ENCODE results near the gene CASD1. TPM values are rescaled to one million over a fixed set of nuclear protein-coding genes. Genes with fewer than 3 reads are reported as not detected.

Gene CASD1
- polyA plus RNA-seq (2013, experiment 1 of 2; ENCODE audit: insufficient read length): 11.7 TPM
- 11.1 TPM for polyA plus RNA-seq (2013, experiment 2 of 2; ENCODE audit: insufficient read length)

- DNase-seq: no peak
These were observed at the start of gene CASD1 for GRCh38 chr7:94509264-94509886. Gene CASD1, plus strand, starts transcription at chr7:94509809. Its CDS starts 276 bp downstream, at chr7:94510085.

DNA sequence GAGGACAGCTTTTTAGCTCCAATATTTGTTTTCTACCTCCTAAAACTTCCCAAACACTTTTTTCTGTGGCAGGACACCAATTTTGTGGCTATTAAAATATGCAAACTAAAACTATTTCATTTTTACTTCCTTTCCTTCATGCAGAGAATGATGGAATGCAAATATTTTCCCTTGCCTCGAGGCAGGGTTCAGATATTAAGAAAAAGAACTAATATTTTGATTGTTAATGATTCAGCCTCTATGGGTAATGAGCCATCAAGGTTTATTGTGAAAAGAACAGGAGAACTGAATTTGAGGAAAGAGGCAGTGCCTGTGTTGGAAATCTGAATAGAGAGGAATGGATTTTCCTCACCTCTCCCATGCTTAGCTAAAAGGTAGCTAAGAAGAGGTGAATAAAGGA is 43.1 kb upstream of the CASD1 start:
- DNase-seq: no peak

GRCh38 chr7:94471604-94472003 is 38.0 kb upstream of the CASD1 start:
- DNase-seq: no peak

DNA sequence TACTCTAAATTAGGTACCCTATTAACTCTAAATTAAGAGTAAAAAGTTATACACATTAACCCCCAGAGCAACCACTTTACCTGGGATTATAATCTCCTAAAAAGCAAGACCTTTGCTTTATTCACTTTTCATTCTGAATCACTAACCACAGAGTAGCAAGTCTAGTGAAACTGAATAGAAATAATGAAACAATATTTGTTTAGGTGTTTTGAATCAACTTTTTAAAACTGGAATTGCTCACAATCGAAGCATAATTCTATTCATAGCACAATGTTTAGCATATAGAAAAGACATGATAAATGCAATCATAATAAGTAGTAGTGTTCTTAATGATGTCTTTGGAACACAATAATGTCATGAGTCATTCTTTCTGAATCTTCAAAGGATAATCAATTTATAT is 37.0 kb upstream of the CASD1 start:
- no peak for DNase-seq

- DNase-seq: no peak
These were observed 33.3 kb upstream of the CASD1 start for GRCh38 chr7:94476251-94476840.

DNA sequence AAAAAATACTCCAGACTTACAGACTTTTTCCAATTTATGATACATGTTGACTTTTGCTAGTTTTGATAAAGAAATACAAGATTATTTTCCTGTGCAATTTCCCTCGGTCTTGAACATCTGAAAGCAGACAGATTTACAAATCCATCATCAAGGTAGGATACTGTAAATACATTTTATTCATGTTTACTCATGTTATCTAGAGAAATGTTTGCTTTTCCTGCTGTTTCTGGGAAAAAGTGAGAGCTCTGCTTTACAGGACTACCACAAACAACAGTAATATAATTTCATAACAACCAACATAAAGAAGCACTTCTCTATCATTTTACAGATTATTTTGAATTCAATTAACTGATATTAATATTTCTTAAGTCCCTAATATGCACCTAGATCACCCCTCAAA is 31.7 kb upstream of the CASD1 start:
- DNase-seq: no peak

GRCh38 chr7:94478648-94479214 is 30.9 kb upstream of the CASD1 start:
- no peak for DNase-seq

DNA sequence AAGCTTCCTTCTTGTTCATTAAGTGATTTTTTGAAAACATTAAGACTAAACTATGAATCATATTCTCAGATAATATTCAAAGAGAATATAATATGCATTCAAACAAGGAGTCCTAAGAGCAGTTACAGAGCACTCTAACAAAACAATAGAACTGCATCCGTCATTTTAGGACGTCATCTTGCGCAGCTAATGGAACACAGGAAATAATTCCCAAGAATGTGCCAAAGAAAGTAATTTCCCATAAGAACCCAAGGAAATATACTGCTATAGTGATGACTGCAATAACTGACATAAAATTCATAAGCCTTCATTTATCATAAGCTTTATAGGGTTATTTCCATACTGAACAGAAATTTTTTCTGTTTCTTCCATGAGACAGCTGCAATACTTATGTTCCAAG is 28.3 kb upstream of the CASD1 start:
- DNase-seq: no peak

GRCh38 chr7:94482796-94483195 is 26.8 kb upstream of the CASD1 start:
- DNase-seq: no peak

GRCh38 chr7:94483843-94484242 is 25.8 kb upstream of the CASD1 start:
- DNase-seq: no peak

DNA sequence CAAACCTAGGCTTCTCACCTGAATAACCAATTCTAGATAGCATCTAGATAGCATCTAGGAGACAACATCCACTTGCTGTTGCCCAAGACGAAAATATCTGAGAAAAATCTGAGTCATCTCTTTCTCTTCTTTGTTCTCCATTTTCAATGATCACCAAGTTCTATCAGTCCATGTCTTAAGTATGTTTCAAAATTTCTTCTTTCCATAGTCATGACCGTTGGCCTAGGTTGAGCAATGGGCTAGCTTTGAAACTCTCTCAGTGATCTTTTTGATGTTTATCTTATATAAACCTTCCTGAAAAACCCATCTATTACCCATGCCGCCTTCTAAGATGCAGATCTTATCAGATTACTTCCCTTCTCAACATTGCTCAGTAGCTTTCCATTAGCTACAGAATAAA is 23.4 kb upstream of the CASD1 start:
- no peak for DNase-seq

- DNase-seq: no peak
These were observed 18.2 kb upstream of the CASD1 start for GRCh38 chr7:94491410-94491809.

DNA sequence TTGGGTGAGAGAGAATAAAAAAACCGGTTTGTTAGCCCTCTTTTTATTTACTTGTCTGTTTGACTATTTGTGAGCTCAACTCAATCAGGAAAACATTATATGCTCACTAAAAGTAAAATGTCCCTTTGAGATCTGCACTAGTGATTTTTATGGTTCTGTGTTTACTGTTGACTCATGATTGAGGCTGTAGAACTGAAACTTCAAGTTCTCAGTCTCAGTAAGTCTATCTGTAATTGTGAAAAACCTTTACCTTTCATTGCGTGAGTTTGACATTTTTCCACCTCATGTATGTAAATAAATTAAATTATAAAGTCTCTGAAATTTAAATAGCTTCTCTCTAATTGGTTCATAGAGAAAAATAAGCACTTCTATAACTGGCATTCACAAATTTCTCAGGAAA is 17.0 kb upstream of the CASD1 start:
- DNase-seq: no peak

GRCh38 chr7:94497874-94498670 is 11.5 kb upstream of the CASD1 start:
- DNase-seq: no peak

DNA sequence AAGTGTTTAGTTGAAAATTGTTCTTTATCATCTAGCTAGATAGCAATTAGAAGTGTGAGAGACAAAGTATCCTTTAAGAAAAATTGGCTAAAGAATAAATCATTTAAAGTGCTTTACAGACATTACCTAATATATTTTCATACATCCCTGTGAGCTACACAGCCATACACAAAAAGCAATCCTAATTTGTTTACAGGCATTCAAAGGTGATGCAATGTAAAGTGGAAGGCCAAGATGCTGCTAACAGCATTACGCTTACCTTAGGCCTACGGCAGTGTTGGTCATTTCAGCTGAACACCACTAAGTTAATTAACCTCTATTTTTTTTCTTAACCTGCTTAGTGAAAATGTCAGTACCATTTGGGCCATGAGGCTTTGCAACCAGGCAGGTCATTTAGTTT is 10.7 kb upstream of the CASD1 start:
- no peak for DNase-seq

DNA sequence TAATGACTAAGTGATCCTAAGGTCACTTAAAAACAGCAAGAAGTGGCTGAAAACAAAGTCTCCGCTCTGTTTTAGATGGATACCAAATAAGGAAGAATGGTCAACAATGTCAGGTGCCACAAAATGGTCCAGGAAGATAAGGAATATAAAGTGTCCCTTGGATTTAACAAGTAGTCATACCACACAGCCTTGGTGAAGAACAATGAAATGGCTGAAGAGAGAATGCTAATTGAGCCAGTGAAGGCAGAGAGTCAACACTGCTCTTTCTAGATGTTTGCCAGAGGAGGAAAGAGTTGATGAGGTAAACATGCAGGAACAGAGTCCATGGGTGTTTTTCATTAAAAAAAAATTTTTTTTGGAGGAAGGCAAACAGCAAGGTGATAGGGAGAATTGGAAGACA is 2.1 kb upstream of the CASD1 start:
- no peak for DNase-seq

DNA sequence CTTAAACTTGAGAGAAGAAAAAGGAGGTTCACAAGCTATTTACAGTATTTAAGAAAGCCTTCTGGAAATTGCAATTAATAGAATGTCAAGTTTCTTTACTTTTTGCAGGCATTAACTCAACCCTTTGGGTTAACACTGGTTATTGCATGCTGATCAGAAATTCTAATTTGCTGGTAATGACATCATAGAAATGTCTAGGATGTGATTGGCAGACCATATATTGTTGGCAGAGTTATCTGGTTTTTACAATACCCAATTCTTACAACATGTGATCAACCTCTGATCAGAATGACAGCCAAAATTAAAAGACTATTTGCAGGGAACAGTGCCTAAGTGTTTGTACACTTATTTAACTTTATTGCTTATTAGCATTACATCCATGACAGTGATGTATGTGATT is 1.6 kb upstream of the CASD1 start:
- no peak for DNase-seq

DNA sequence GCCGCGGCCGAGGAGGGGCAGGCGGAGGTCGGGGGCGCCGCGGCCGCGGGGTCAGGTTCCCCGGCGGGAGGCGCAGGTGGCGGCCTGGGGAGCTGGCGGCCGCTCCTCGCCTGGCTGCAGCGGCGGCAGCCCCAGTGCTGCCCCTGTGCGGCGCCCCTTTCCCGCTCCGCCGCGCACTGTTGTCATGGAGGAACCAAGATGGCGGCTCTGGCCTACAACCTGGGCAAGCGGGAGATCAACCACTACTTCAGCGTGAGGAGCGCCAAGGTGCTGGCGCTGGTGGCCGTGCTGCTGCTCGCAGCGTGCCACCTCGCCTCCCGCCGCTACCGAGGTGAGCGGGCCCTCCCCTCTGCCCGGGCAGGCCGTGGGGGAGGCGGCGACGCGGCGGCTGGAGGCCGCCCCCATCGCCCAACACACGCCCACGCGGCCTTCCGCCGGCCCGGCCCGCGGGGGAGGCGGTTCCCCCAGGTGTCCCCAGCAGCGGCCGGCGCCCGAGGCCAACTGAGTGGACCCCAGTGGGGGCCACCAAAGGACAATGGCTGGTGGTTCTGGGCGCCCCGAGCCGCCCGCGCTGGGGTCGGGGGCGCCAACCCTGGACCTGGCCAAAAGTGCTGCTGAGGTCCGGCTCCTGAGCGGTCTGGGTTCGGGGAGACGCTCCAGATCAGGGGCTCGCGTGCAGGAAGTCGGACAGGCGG is 425 bp downstream of the CASD1 start:
- DNase-seq: peak; percentile 69

GRCh38 chr7:94510582-94511496 is 1.2 kb downstream of the CASD1 start:
- DNase-seq: peak; percentile 9

- no peak for DNase-seq
These were observed 2.1 kb downstream of the CASD1 start for GRCh38 chr7:94511718-94512117.

- DNase-seq: no peak
These were observed 3.3 kb downstream of the CASD1 start for GRCh38 chr7:94512735-94513564.

Data from fibroblast of skin of abdomen (primary cell).